G401 (cell line): ENCODE measurements around the gene EEF2K. TPM values are rescaled to one million over a fixed set of nuclear protein-coding genes. Genes with fewer than 3 reads are reported as not detected.
"Not testable (repeated sequence)": the region's sequence is repeated elsewhere in the genome, so short reads cannot be mapped to it uniquely, and the experiment has no call there.

Experiments
- DNase-seq: peaks from one replicate; pipeline ENCODE4 v3.0.0-alpha.2; 2015; ENCODE audit warnings: low spot score
- in situ Hi-C: cut with HindIII; loops from 2 replicates; pipeline ENCODE4 v1.10.0; 2016; ENCODE audit warnings: low sequenced_read_pairs, mixed read lengths
- total RNA-seq: library from RNA; depleted of rRNA; stranded (reverse); fragments of >200 nt; shearing (Covaris generic); gene quantifications from 2 replicates; pipeline ENCODE4 v1.2.3, GENCODE V29; 2014; rRNA removed

The EEF2K gene
- total RNA-seq, result 18.6 and 22.0 TPM in 2 replicates

GRCh38 chr16:22206013-22206841 lies at the start of gene EEF2K:
EEF2K (plus strand) TSS chr16:22206278; CDS start chr16:22225730, 19,452 bp downstream.
- peak; percentile 89 for DNase-seq
- in situ Hi-C loops, result no loop called here

GRCh38 chr16:22161401-22161800 lies 44.7 kb upstream of the EEF2K start:
- in situ Hi-C loops, result no loop called here
- no peak for DNase-seq

- in situ Hi-C loops, result no loop called here
Measured at GRCh38 chr16:22161999-22162655, 44.0 kb upstream of the EEF2K start, which contains the start of gene SDR42E2. SDR42E2 (plus strand) TSS chr16:22162506; CDS start chr16:22165583, 3,077 bp downstream.

GRCh38 chr16:22162656-22163009 lies 43.4 kb upstream of the EEF2K start:
- in situ Hi-C loops, result no loop called here
- DNase-seq, result no peak

More at GRCh38 chr16:22161999-22162655, 44.0 kb upstream of the EEF2K start, which contains the start of gene SDR42E2:
- no peak for DNase-seq

GRCh38 chr16:22163806-22164205 lies 42.3 kb upstream of the EEF2K start:
- in situ Hi-C loops, result no loop called here
- no peak for DNase-seq

GRCh38 chr16:22164482-22164881 lies 41.6 kb upstream of the EEF2K start:
- DNase-seq, result no peak
- in situ Hi-C loops, result no loop called here

GRCh38 chr16:22165508-22166285 lies 40.4 kb upstream of the EEF2K start:
- no peak for DNase-seq
- in situ Hi-C loops, result no loop called here

GRCh38 chr16:22171953-22172352 lies 34.1 kb upstream of the EEF2K start:
- in situ Hi-C loops, result no loop called here

GRCh38 chr16:22172642-22173041 lies 33.4 kb upstream of the EEF2K start:
- in situ Hi-C loops, DNase-seq: not testable (repeated sequence)

More at GRCh38 chr16:22171953-22172352, 34.1 kb upstream of the EEF2K start:
- DNase-seq, result no peak

- in situ Hi-C loops, result no loop called here
- no peak for DNase-seq
Measured at GRCh38 chr16:22174642-22175041, 31.4 kb upstream of the EEF2K start.

- no peak for DNase-seq
- in situ Hi-C loops, result no loop called here
Measured at GRCh38 chr16:22177968-22178930, 27.8 kb upstream of the EEF2K start.

- in situ Hi-C loops, result no loop called here
- no peak for DNase-seq
Measured at GRCh38 chr16:22181426-22181825, 24.7 kb upstream of the EEF2K start.

- DNase-seq, result no peak
- in situ Hi-C loops, result no loop called here
Measured at GRCh38 chr16:22181843-22182242, 24.2 kb upstream of the EEF2K start.

GRCh38 chr16:22183335-22183734 lies 22.7 kb upstream of the EEF2K start:
- DNase-seq, result no peak
- in situ Hi-C loops, result no loop called here

- in situ Hi-C loops, result no loop called here
- no peak for DNase-seq
Measured at GRCh38 chr16:22183901-22184614, 22.0 kb upstream of the EEF2K start.

GRCh38 chr16:22184615-22184968 lies 21.5 kb upstream of the EEF2K start:
- no peak for DNase-seq
- in situ Hi-C loops, result no loop called here

- in situ Hi-C loops, result loop anchor here (5.0 kb wide), 1 partner anchor 99 kb away; no protein-coding TSS in a partner anchor
- no peak for DNase-seq
Measured at GRCh38 chr16:22186517-22186916, 19.6 kb upstream of the EEF2K start.

- in situ Hi-C loops, result loop anchor here (5.0 kb wide), 1 partner anchor 101 kb away; no protein-coding TSS in a partner anchor
- no peak for DNase-seq
Measured at GRCh38 chr16:22188267-22188594, 17.8 kb upstream of the EEF2K start.
